PFSK-1 (cell line): ENCODE data around the gene MLF2.

ENCODE experiments used
- POLR2AphosphoS5 ChIP-seq: IDR thresholded peaks from 2 replicates; pipeline ENCODE4 v1.6.1; 2012; ENCODE audit warnings: low read depth, mild to moderate bottlenecking, control low read depth, low read length, moderate library complexity
- SIN3A ChIP-seq: IDR thresholded peaks from 2 replicates; pipeline ENCODE4 v1.6.1; 2012; ENCODE audit warnings: mild to moderate bottlenecking, low read length, moderate library complexity, borderline replicate concordance; ENCODE audit not compliant: insufficient read depth
- TAF1 ChIP-seq: IDR thresholded peaks from 2 replicates; pipeline ENCODE4 v1.6.1; 2012; ENCODE audit warnings: low read length, control low read depth, borderline replicate concordance; ENCODE audit not compliant: insufficient read depth

- no peak for TF ChIP-seq TAF1
- no peak for TF ChIP-seq POLR2AphosphoS5
- no peak for TF ChIP-seq SIN3A
Observed at GRCh38 chr12:6768990-6769389, 16.0 kb upstream of the MLF2 start.
